IMR-90 (cell line): ENCODE results near the gene LEPROT. TPM values are rescaled to one million over a fixed set of nuclear protein-coding genes. Genes with fewer than 3 reads are reported as not detected.

Source experiments
- ATAC-seq: fragments of 200-7000 bp; cut with Tn5 transposase; 2 replicates; pipeline ENCODE4 v1.9.1; 2020; ENCODE audit warnings: low read depth, mild to moderate bottlenecking, moderate library complexity
- BruUV-seq: library from RNA; stranded (reverse); fragments of 400-500 nt; replicated peaks from 2 replicates; lab custom pipeline; 2021; lab: Mats Ljungman, UMichigan
- CTCF ChIA-PET: fragments of 300-600 bp; formaldehyde crosslinking; extraction: SDS; loops from one replicate; lab custom pipeline; 2021; ENCODE audit warnings: antibody characterized with exemption; lab: Yijun Ruan, JAX
- POLR2A ChIA-PET: fragments of 300-600 bp; sonication (Branson Sonifier 250); formaldehyde crosslinking; loops from one replicate; lab custom pipeline; 2022; ENCODE audit warnings: antibody characterized with exemption; ENCODE audit not compliant: unreplicated experiment; lab: Charles Lee
- DNase-seq: peaks from one replicate; pipeline ENCODE4 v3.0.0; 2013
- H2AFZ ChIP-seq: replicated peaks from 2 replicates; pipeline ENCODE3; 2013; ENCODE audit warnings: low read length, mild to moderate bottlenecking; ENCODE audit not compliant: poor library complexity
- H2AK5ac ChIP-seq: 2 replicates; pipeline ENCODE4 v1.6.1; 2013; ENCODE audit warnings: low read depth, low read length, inconsistent platforms
- H2AK9ac ChIP-seq: replicated peaks from 2 replicates; pipeline ENCODE3; 2013; ENCODE audit warnings: mild to moderate bottlenecking, low read depth, low read length, moderate library complexity; ENCODE audit not compliant: poor library complexity
- H2BK120ac ChIP-seq: 2 replicates; pipeline ENCODE4 v1.6.1; 2013; ENCODE audit warnings: low read depth, low read length, inconsistent platforms
- H2BK15ac ChIP-seq: 3 replicates; pipeline ENCODE4 v1.6.1; 2013; ENCODE audit warnings: low read depth, low read length, inconsistent platforms
- H2BK20ac ChIP-seq: 2 replicates; pipeline ENCODE4 v1.6.1; 2013; ENCODE audit warnings: low read depth, mild to moderate bottlenecking, inconsistent platforms, low read length, moderate library complexity
- H2BK5ac ChIP-seq: 2 replicates; pipeline ENCODE4 v1.6.1; 2013; ENCODE audit warnings: mild to moderate bottlenecking, low read depth, low read length, inconsistent platforms; ENCODE audit not compliant: poor library complexity, severe bottlenecking
- H3K14ac ChIP-seq: replicated peaks from 2 replicates; pipeline ENCODE4 v1.6.1; 2013; ENCODE audit warnings: low read depth, low read length, inconsistent platforms
- H3K18ac ChIP-seq: 2 replicates; pipeline ENCODE4 v1.6.1; 2013; ENCODE audit warnings: low read depth, low read length, control low read depth
- H3K23ac ChIP-seq: 2 replicates; pipeline ENCODE4 v1.6.1; 2013; ENCODE audit warnings: low read depth, low read length, inconsistent platforms
- H3K27ac ChIP-seq: 2 replicates; pipeline ENCODE4 v1.5.1; 2013; ENCODE audit warnings: mild to moderate bottlenecking, control low read depth, low read length; ENCODE audit not compliant: insufficient read depth
- H3K27me3 ChIP-seq: 2 replicates; pipeline ENCODE4 v1.6.1; 2013; ENCODE audit warnings: low read length; ENCODE audit not compliant: control insufficient read depth, insufficient read depth
- H3K36me3 ChIP-seq: 2 replicates; pipeline ENCODE4 v1.6.1; 2013; ENCODE audit warnings: low read length, mixed read lengths; ENCODE audit not compliant: control insufficient read depth, insufficient read depth
- H3K4ac ChIP-seq: 2 replicates; pipeline ENCODE4 v1.6.1; 2013; ENCODE audit warnings: low read depth, low read length, inconsistent platforms
- H3K4me1 ChIP-seq: 2 replicates; pipeline ENCODE4 v1.6.1; 2013; ENCODE audit warnings: low read length, mixed read lengths; ENCODE audit not compliant: control insufficient read depth, insufficient read depth
- H3K4me2 ChIP-seq: 2 replicates; pipeline ENCODE4 v1.6.1; 2013; ENCODE audit warnings: low read depth, mild to moderate bottlenecking, control low read depth, low read length, moderate library complexity
- H3K4me3 ChIP-seq: 2 replicates; pipeline ENCODE4 v1.5.1; 2013; ENCODE audit warnings: low read depth, mild to moderate bottlenecking, control low read depth, low read length, moderate library complexity; ENCODE audit not compliant: insufficient read depth
- H3K56ac ChIP-seq: 2 replicates; pipeline ENCODE4 v1.6.1; 2013; ENCODE audit warnings: low read length, inconsistent platforms; ENCODE audit not compliant: insufficient read depth; ENCODE audit errors: extremely low read depth
- H3K79me1 ChIP-seq, 2 experiments: 2 replicates each; pipeline ENCODE4 v1.6.1; 2013; ENCODE audit warnings: low read length in 2 of 2, inconsistent platforms in 1 of 2, low read depth in 1 of 2
- H3K9ac ChIP-seq: 2 replicates; pipeline ENCODE4 v1.6.1; 2013; ENCODE audit warnings: low read depth, low read length, control low read depth
- H3K9me1 ChIP-seq: 2 replicates; pipeline ENCODE4 v1.6.1; 2013; ENCODE audit warnings: low read length, inconsistent platforms; ENCODE audit not compliant: insufficient read depth
- H3K9me3 ChIP-seq: 2 replicates; pipeline ENCODE4 v1.6.1; 2013; ENCODE audit warnings: low read length; ENCODE audit not compliant: control insufficient read depth, insufficient read depth
- H4K20me1 ChIP-seq: 2 replicates; pipeline ENCODE4 v1.6.1; 2013; ENCODE audit warnings: low read length, inconsistent platforms; ENCODE audit not compliant: insufficient read depth
- H4K5ac ChIP-seq: 2 replicates; pipeline ENCODE4 v1.6.1; 2013; ENCODE audit warnings: mild to moderate bottlenecking, low read depth, low read length, control low read depth
- H4K8ac ChIP-seq, 2 experiments: 2 replicates each; pipeline ENCODE4 v1.6.1; 2013; ENCODE audit warnings: low read depth in 2 of 2, low read length in 2 of 2, control low read depth in 1 of 2, inconsistent platforms in 1 of 2
- H4K91ac ChIP-seq: 2 replicates; pipeline ENCODE4 v1.6.1; 2013; ENCODE audit warnings: low read depth, low read length, inconsistent platforms; ENCODE audit not compliant: insufficient read depth
- MXI1 ChIP-seq: IDR thresholded peaks from 2 replicates; pipeline ENCODE4 v1.6.1; 2012; ENCODE audit warnings: low read depth, mild to moderate bottlenecking, low read length, moderate library complexity, borderline replicate concordance
- POLR2A ChIP-seq: IDR thresholded peaks from 2 replicates; pipeline ENCODE4 v1.6.1; 2012; ENCODE audit warnings: mild to moderate bottlenecking, low read depth, low read length
- WGBS, 2 experiments: methylation state at CpG; one replicate each; pipeline versions ENCODE4 v1.1.5 to v1.1.7; 2013; ENCODE audit warnings: missing lambda C conversion rate in 2 of 2; ENCODE audit not compliant: insufficient read length in 1 of 2; ENCODE audit errors: extremely low coverage in 2 of 2; 5-methylcytosine and 5-hydroxymethylcytosine counted together
- dilution Hi-C: fragments of 300-500 bp; cut with HindIII; formaldehyde crosslinking; loops from one replicate; pipeline ENCODE4 v1.14.3; 2018; ENCODE audit warnings: low sequenced_read_pairs; ENCODE audit not compliant: unreplicated experiment
- in situ Hi-C: fragments of 300-500 bp; cut with MboI; formaldehyde crosslinking; loops from 3 replicates; pipeline ENCODE4 v1.14.3; 2019; ENCODE audit warnings: low sequenced_read_pairs, inconsistent platforms, mixed read lengths
- intact Hi-C: fragments of 100-400 bp; cut with micrococcal nuclease; formaldehyde crosslinking; loops from 2 replicates; pipeline ENCODE4 v1.10.0; 2022
- polyA plus RNA-seq, 3 experiments: library from polyadenylated mRNA; depleted of rRNA; stranded (reverse); fragments of >200 nt; gene quantifications; 2 replicates each; pipeline ENCODE4 v1.2.3, GENCODE V29; 2012; ENCODE audit warnings: low replicate concordance in 1 of 3
- total RNA-seq: library from RNA; depleted of rRNA; stranded (reverse); fragments of >200 nt; gene quantifications from 2 replicates; pipeline ENCODE4 v1.2.3, GENCODE V29; 2012

LEPROT gene
- total and polyA plus RNA-seq, 2 of the 4 experiments (the other 2 are of a cell fraction), result 21.0 to 40.2 TPM

- Histone ChIP-seq H3K4me1 (peaks cover 10% of the 10 kb centered on the region), H4K8ac (no peak overlapping the region), H4K91ac (no peak overlapping the region), H3K9ac (no peak overlapping the region), H2AK5ac (no peak overlapping the region), H3K4me3 (no peak overlapping the region), H3K79me1 (peaks cover 0 to 10% of the 10 kb centered on the region in 2 experiments; a peak in 2 of 4 replicates), H3K9me1 (0 out of 2 replicates have a peak, but pooled peaks cover 3% of the 10 kb centered on the region), H4K20me1 (no peaks in the 10 kb centered on the region), H3K18ac (no peak overlapping the region), H3K4ac (no peak overlapping the region), H2BK5ac (no peak overlapping the region), H3K9me3 (no peaks in the 10 kb centered on the region), H2BK120ac (no peak overlapping the region), H2AFZ (no peak overlapping the region), H3K27ac (no peak overlapping the region), H3K4me2 (no peak overlapping the region), H2BK20ac (no peak overlapping the region), H3K14ac (no peak overlapping the region), H2BK15ac (no peak overlapping the region), H2AK9ac (no peak overlapping the region), H4K5ac (no peak overlapping the region), H3K56ac (no peak overlapping the region), H3K27me3 (no peaks in the 10 kb centered on the region), H3K23ac (no peak overlapping the region), H3K36me3 (peaks cover 9% of the 10 kb centered on the region)
- POLR2A ChIA-PET, result no interaction called here
- DNase-seq (no peak), ATAC-seq (no peak)
- BruUV-seq, result no TSS peak
- dilution Hi-C loops, result no loop called here
- 80 to 100% methylated on average over 1 to 2 of the region's 7 CpGs for WGBS, 2 experiments
- TF ChIP-seq POLR2A (no peak), MXI1 (no peak)
- intact Hi-C loops, result no loop called here
- in situ Hi-C loops, result no loop called here
- CTCF ChIA-PET, result no interaction called here
Measured at GRCh38 chr1:65437616-65438015, 17.1 kb downstream of the LEPROT start.
